A549 (cell line): ENCODE measurements around the gene PXDN.

Experiments used
- CTCF ChIP-seq: fragments of >200 bp; sonication (Bioruptor Twin); formaldehyde crosslinking; IDR thresholded peaks from 3 replicates; pipeline ENCODE4 v1.5.1; 2016
- EP300 ChIP-seq, 2 experiments: fragments of >200 bp; sonication (Bioruptor Twin); formaldehyde crosslinking; IDR thresholded peaks; 2 replicates in 1 of 2; 3 replicates in 1 of 2; pipeline ENCODE4 v1.6.1; 2016 to 2017
- MYC ChIP-seq: IDR thresholded peaks from 2 replicates; pipeline ENCODE4 v1.6.1; 2012; ENCODE audit warnings: mild to moderate bottlenecking, inconsistent platforms, low read length, improper control_type of control experiment, borderline replicate concordance
- NFE2L2 ChIP-seq: fragments of 150-350 bp; conservative IDR thresholded peaks from 2 replicates; pipeline ENCODE4 v1.6.1; 2014; ENCODE audit warnings: low read length
- POLR2A ChIP-seq: IDR thresholded peaks from 2 replicates; pipeline ENCODE4 v1.6.1; 2012; ENCODE audit warnings: mild to moderate bottlenecking, low read length
- POLR2AphosphoS2 ChIP-seq: conservative IDR thresholded peaks from 2 replicates; pipeline ENCODE4 v1.6.1; 2012; ENCODE audit warnings: low read length, improper control_type of control experiment, inconsistent platforms
- RAD21 ChIP-seq, 2 experiments: fragments of >200 bp in 1 of 2; sonication (Bioruptor Twin) in 1 of 2; formaldehyde crosslinking in 1 of 2; IDR thresholded peaks in 1 of 2; conservative IDR thresholded peaks in 1 of 2; 2 replicates in 1 of 2; 3 replicates in 1 of 2; pipeline ENCODE4 v1.6.1; 2012 to 2018; ENCODE audit warnings: inconsistent platforms in 1 of 2
- TFCP2L1 ChIP-seq: fragments of 250-450 bp; sonication (Bioruptor Pico); IDR thresholded peaks from 2 replicates; pipeline ENCODE4 v1.5.0; 2021; ENCODE audit warnings: mild to moderate bottlenecking
- TP53 ChIP-seq: fragments of 250-450 bp; sonication (Bioruptor Pico); IDR thresholded peaks from 2 replicates; pipeline ENCODE4 v1.5.0; 2021; ENCODE audit warnings: mild to moderate bottlenecking, moderate library complexity

- TF ChIP-seq CTCF: no peak
- no peak for TF ChIP-seq EP300 (IDR thresholded peaks at IDR 0.05)
- TF ChIP-seq POLR2AphosphoS2: no peak
- no peak for TF ChIP-seq MYC
- no peak for TF ChIP-seq NFE2L2
- no peak for TF ChIP-seq TP53 (CRISPR knock-in tag)
- TF ChIP-seq TFCP2L1: no peak
- no peak for TF ChIP-seq RAD21 (conservative IDR thresholded peaks at IDR 0.05 in 1 of 2, IDR thresholded peaks at IDR 0.05 in 1 of 2)
- no peak for TF ChIP-seq POLR2A
These were observed 47.5 kb upstream of the PXDN start for GRCh38 chr2:1791685-1792435.
